CD14-positive monocyte (primary cell): ENCODE data around the gene RASSF4. TPM values are rescaled to one million over a fixed set of nuclear protein-coding genes. Genes with fewer than 3 reads are reported as not detected.

Experiments
- DNase-seq, 3 donors: peaks; one replicate each; pipeline ENCODE4 v3.0.0-alpha.2; 2011 to 2022
- H2AFZ ChIP-seq: 2 replicates; pipeline ENCODE4 v1.6.0; 2012; ENCODE audit warnings: mild to moderate bottlenecking, low read depth, low read length, inconsistent platforms; ENCODE audit not compliant: insufficient read depth, poor library complexity, severe bottlenecking
- H3K27ac ChIP-seq, 2 donors: 1 replicate in 1 of 2; 2 replicates in 1 of 2; pipeline ENCODE4 v1.5.1; 2012 to 2013; ENCODE audit warnings: low read length in 2 of 2, control low read depth in 1 of 2, inconsistent platforms in 1 of 2, low read depth in 1 of 2, mild to moderate bottlenecking in 1 of 2
- H3K27me3 ChIP-seq, 2 donors: one replicate each; pipeline versions ENCODE4 v1.6.0 to v1.6.1; 2011 to 2013; ENCODE audit warnings: low read length in 2 of 2; ENCODE audit not compliant: control insufficient read depth in 2 of 2, insufficient read depth in 2 of 2
- H3K36me3 ChIP-seq, 2 donors: replicated peaks in 1 of 2; 1 replicate in 1 of 2; 2 replicates in 1 of 2; pipeline versions ENCODE4 v1.5.1 to v1.6.1; 2012 to 2013; ENCODE audit warnings: low read length in 2 of 2, control low read depth in 1 of 2, inconsistent platforms in 1 of 2, mild to moderate bottlenecking in 1 of 2; ENCODE audit not compliant: insufficient read depth in 2 of 2, control insufficient read depth in 1 of 2
- H3K4me1 ChIP-seq, 2 donors: 1 replicate in 1 of 2; 2 replicates in 1 of 2; pipeline versions ENCODE4 v1.5.1 to v1.6.1; 2012 to 2013; ENCODE audit warnings: low read length in 2 of 2, control low read depth in 1 of 2, inconsistent platforms in 1 of 2, mild to moderate bottlenecking in 1 of 2, moderate library complexity in 1 of 2; ENCODE audit not compliant: insufficient read depth in 2 of 2, control insufficient read depth in 1 of 2
- H3K4me2 ChIP-seq: replicated peaks from 2 replicates; pipeline ENCODE3; 2012; ENCODE audit warnings: low read length, moderate library complexity, mild to moderate bottlenecking; ENCODE audit not compliant: poor library complexity, severe bottlenecking; ENCODE audit errors: extremely low read depth
- H3K4me3 ChIP-seq, 3 experiments: fragments of 200-600 bp in 1 of 3; sonication (generic) in 1 of 3; replicated peaks in 1 of 3; 1 replicate in 2 of 3; 2 replicates in 1 of 3; pipeline ENCODE4 v1.5.1; 2011 to 2013; ENCODE audit warnings: low read length in 3 of 3, mild to moderate bottlenecking in 3 of 3, control low read depth in 2 of 3, low read depth in 2 of 3, inconsistent platforms in 1 of 3, moderate library complexity in 1 of 3
- H3K79me2 ChIP-seq: 2 replicates; pipeline ENCODE4 v1.6.0; 2012; ENCODE audit warnings: mild to moderate bottlenecking, control low read depth, inconsistent platforms, low read length, moderate library complexity; ENCODE audit not compliant: insufficient read depth
- H3K9ac ChIP-seq: 2 replicates; pipeline ENCODE4 v1.6.0; 2017; ENCODE audit warnings: low read length, mild to moderate bottlenecking; ENCODE audit not compliant: insufficient read depth, poor library complexity, severe bottlenecking
- H3K9me3 ChIP-seq, 2 donors: replicated peaks in 1 of 2; 1 replicate in 1 of 2; 2 replicates in 1 of 2; pipeline versions ENCODE4 v1.5.1 to v1.6.1; 2012 to 2013; ENCODE audit warnings: low read length in 2 of 2, control low read depth in 1 of 2; ENCODE audit not compliant: control insufficient read depth in 1 of 2, insufficient read depth in 1 of 2
- H4K20me1 ChIP-seq: 2 replicates; pipeline ENCODE4 v1.6.0; 2012; ENCODE audit warnings: mild to moderate bottlenecking, low read length, control low read depth, moderate library complexity; ENCODE audit not compliant: insufficient read depth
- H3K27ac Mint-ChIP-seq, 7 donors: one replicate each; pipeline ENCODE4 v1.8.0; 2020; ENCODE audit warnings: mild to moderate bottlenecking in 7 of 7, mixed read lengths in 7 of 7, moderate library complexity in 6 of 7, inconsistent platforms in 2 of 7
- H3K27me3 Mint-ChIP-seq, 3 donors: one replicate each; pipeline ENCODE4 v1.8.0; 2021 to 2022; ENCODE audit warnings: low read depth in 3 of 3, mild to moderate bottlenecking in 3 of 3, mixed read lengths in 3 of 3, moderate library complexity in 3 of 3, inconsistent platforms in 1 of 3
- H3K36me3 Mint-ChIP-seq, 2 donors: one replicate each; pipeline ENCODE4 v1.8.0; 2020; ENCODE audit warnings: mixed read lengths in 2 of 2, inconsistent platforms in 1 of 2, mild to moderate bottlenecking in 1 of 2
- H3K4me1 Mint-ChIP-seq: one replicate; pipeline ENCODE4 v1.8.0; 2020; ENCODE audit warnings: mild to moderate bottlenecking, mixed read lengths
- H3K4me3 Mint-ChIP-seq, 2 donors: one replicate each; pipeline ENCODE4 v1.8.0; 2020; ENCODE audit warnings: mild to moderate bottlenecking in 2 of 2, mixed read lengths in 2 of 2, moderate library complexity in 1 of 2
- H3K9me3 Mint-ChIP-seq, 7 donors: one replicate each; pipeline ENCODE4 v1.8.0; 2020 to 2022; ENCODE audit warnings: mixed read lengths in 7 of 7, mild to moderate bottlenecking in 6 of 7, moderate library complexity in 6 of 7, inconsistent platforms in 2 of 7
- CTCF ChIP-seq: fragments of 200-600 bp; IDR thresholded peaks from one replicate; pipeline ENCODE4 v1.8.0; 2022; ENCODE audit warnings: antibody characterized with exemption, mild to moderate bottlenecking
- WGBS: methylation state at CpG from one replicate; pipeline ENCODE4 v1.1.5; 2013; ENCODE audit warnings: missing lambda C conversion rate; ENCODE audit not compliant: insufficient coverage; 5-methylcytosine and 5-hydroxymethylcytosine counted together
- intact Hi-C, 2 donors: fragments of 100-400 bp; cut with micrococcal nuclease; formaldehyde crosslinking; loops; one replicate each; pipeline versions ENCODE4 v1.15.0 to v1.15.1; 2023
- polyA plus RNA-seq, 3 donors: library from polyadenylated mRNA; depleted of rRNA in 1 of 3; unstranded in 2 of 3; stranded (reverse) in 1 of 3; fragments of 300-500 nt in 2 of 3; fragments of >200 nt in 1 of 3; fragmentation: Illumina TruSeq in 2 of 3; gene quantifications; 1 replicate in 2 of 3; 2 replicates in 1 of 3; pipeline ENCODE4 v1.2.3, GENCODE V29; 2012 to 2021

RASSF4 gene
- polyA plus RNA-seq, 3 donors, result 117 to 290 (median 120) TPM

- H3K27ac ChIP-seq, result peak within 1 kb of the TSS; percentile 15 to 61
- Mint-ChIP-seq H3K4me1 (peaks cover 33% of the 10 kb centered on the region), H3K36me3 (peaks cover 52 to 75% of the 10 kb centered on the region in 2 donors), H3K27me3 (no peaks in the 10 kb centered on the region), H3K27ac (peak within 1 kb of the TSS in 5 of 7 donors; percentile 66 to 83 (median 78)), H3K4me3 (peak within 1 kb of the TSS in 1 of 2 donors; percentile 37), H3K9me3 (no peaks in the 10 kb centered on the region)
- peaks cover 73% of the 10 kb centered on the region for H3K79me2 ChIP-seq
- H3K27me3 ChIP-seq, result no peaks in the 10 kb centered on the region
- TF ChIP-seq CTCF, result no peak
- WGBS, result 25% methylated on average over 9 of the region's 12 CpGs
- no peak for DNase-seq
- peak within 1 kb of the TSS; percentile 27 for H3K9ac ChIP-seq
- H3K36me3 ChIP-seq, result peaks cover 73 to 82% of the 10 kb centered on the region in 2 donors
- H2AFZ ChIP-seq, result no peak within 1 kb of the TSS
- H3K4me1 ChIP-seq, result peaks cover 18 to 35% of the 10 kb centered on the region in 2 donors
- intact Hi-C loops, result no loop called here
- H4K20me1 ChIP-seq, result peaks cover 82% of the 10 kb centered on the region
- no peak within 1 kb of the TSS for H3K4me3 ChIP-seq
- H3K4me2 ChIP-seq, result no peak within 1 kb of the TSS
- H3K9me3 ChIP-seq, result no peaks in the 10 kb centered on the region
Measured at GRCh38 chr10:44978570-44979280, 19.1 kb downstream of the RASSF4 start, which contains the start of gene DEPP1. DEPP1 (minus strand) TSS chr10:44978809; CDS start chr10:44978030, 779 bp downstream.

- Mint-ChIP-seq H3K27me3 (no peaks in the 10 kb centered on the region), H3K9me3 (no peaks in the 10 kb centered on the region)
- no peak overlapping the region for H3K9ac ChIP-seq
Measured at GRCh38 chr10:44979281-44980191, 19.9 kb downstream of the RASSF4 start.

More at GRCh38 chr10:44979281-44980191, 19.9 kb downstream of the RASSF4 start:
- 95% methylated on average over 13 of the region's 13 CpGs for WGBS
- no peak overlapping the region for H2AFZ ChIP-seq
- peaks cover 10 to 27% of the 10 kb centered on the region in 2 donors for H3K4me1 ChIP-seq
- peaks cover 90% of the 10 kb centered on the region for H4K20me1 ChIP-seq
- Mint-ChIP-seq H3K36me3 (peaks cover 60 to 83% of the 10 kb centered on the region in 2 donors), H3K4me1 (peaks cover 25% of the 10 kb centered on the region), H3K27ac (peak overlapping the region in 4 of 7 donors; percentile 25 to 63 (median 46)), H3K4me3 (peak overlapping the region in 1 of 2 donors; percentile 37)
- H3K79me2 ChIP-seq, result peaks cover 73% of the 10 kb centered on the region
- no peak for DNase-seq
- no peak overlapping the region for H3K4me2 ChIP-seq
- no peaks in the 10 kb centered on the region for H3K27me3 ChIP-seq
- peaks cover 81 to 90% of the 10 kb centered on the region in 2 donors for H3K36me3 ChIP-seq
- peak overlapping the region in 1 of 2 donors; percentile 61 for H3K27ac ChIP-seq
- H3K4me3 ChIP-seq, result no peak overlapping the region
- TF ChIP-seq CTCF, result no peak
- H3K9me3 ChIP-seq, result no peaks in the 10 kb centered on the region
- intact Hi-C loops, result no loop called here
